ENCODE measurements around the gene ANO6. TPM values are rescaled to one million over a fixed set of nuclear protein-coding genes. Genes with fewer than 3 reads are reported as not detected.

Gene ANO6
- total and polyA plus RNA-seq, 2 of the 4 experiments (the other 2 are of a cell fraction), result 21.6 to 41.0 TPM

DNA sequence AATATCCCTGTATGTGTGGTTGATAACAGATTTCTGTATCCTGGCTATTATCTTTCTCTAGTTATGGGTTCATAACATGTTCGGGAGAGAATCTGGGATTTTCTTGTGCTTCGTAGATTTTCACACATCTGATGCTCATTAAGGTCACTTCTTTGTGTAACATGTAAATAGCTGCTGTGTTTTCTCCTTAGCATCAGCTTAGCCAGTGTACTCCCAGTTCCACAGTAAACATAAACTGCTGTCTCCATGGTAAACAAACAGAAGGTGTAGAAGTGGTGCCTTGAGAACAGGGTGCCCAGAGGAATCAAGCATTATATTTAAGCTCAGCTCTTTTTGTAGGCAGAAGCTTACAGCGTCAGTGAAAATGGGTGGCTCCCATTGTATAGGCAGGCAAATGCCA lies 88.0 kb downstream of the ANO6 start:
- no peak for TF ChIP-seq RCOR1 (IDR thresholded peaks at IDR 0.05; ENCODE audit: insufficient replicate concordance, low read length)
- no peak for TF ChIP-seq FOS (IDR thresholded peaks at IDR 0.05; ENCODE audit: low read depth, low read length)
- no peak for TF ChIP-seq CEBPB (IDR thresholded peaks at IDR 0.05; ENCODE audit: low read depth, low read length)
- no peak for TF ChIP-seq RAD21 (IDR thresholded peaks at IDR 0.05; ENCODE audit: low read length)
- TF ChIP-seq RFX5 (IDR thresholded peaks at IDR 0.05; ENCODE audit: low read depth, low read length), result no peak
- no peak for TF ChIP-seq MAZ (IDR thresholded peaks at IDR 0.05; ENCODE audit: borderline replicate concordance, low read depth, low read length)
- TF ChIP-seq, protein P1, sequence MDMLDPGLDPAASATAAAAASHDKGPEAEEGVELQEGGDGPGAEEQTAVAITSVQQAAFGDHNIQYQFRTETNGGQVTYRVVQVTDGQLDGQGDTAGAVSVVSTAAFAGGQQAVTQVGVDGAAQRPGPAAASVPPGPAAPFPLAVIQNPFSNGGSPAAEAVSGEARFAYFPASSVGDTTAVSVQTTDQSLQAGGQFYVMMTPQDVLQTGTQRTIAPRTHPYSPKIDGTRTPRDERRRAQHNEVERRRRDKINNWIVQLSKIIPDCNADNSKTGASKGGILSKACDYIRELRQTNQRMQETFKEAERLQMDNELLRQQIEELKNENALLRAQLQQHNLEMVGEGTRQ (IDR thresholded peaks at IDR 0.05; ENCODE audit: low read depth, low read length), result no peak
- TF ChIP-seq NFE2L2 (IDR thresholded peaks at IDR 0.05; ENCODE audit: low read depth, low read length), result no peak
- no peak for TF ChIP-seq SMC3 (IDR thresholded peaks at IDR 0.05; ENCODE audit: low read depth, low read length)
- ChIA-PET CTCF (no interaction called here), POLR2A (ENCODE audit: unreplicated experiment) (no interaction called here)
- Histone ChIP-seq H3K9me1 (ENCODE audit: insufficient read depth, low read length) (peaks cover 3% of the 10 kb centered on the region), H4K5ac (ENCODE audit: low read depth, low read length) (peak overlapping the region; percentile 38; the same call in 1 of the 2 replicates), H3K36me3 (ENCODE audit: control insufficient read depth, insufficient read depth, low read length) (no peaks in the 10 kb centered on the region; the same call in 1 of the 2 replicates), H2BK20ac (ENCODE audit: low read depth, low read length) (no peak overlapping the region), H4K91ac (ENCODE audit: insufficient read depth, low read depth, low read length) (no peak overlapping the region), H3K23ac (ENCODE audit: low read depth, low read length) (no peak overlapping the region), H2AK5ac (ENCODE audit: low read depth, low read length) (no peak overlapping the region), H2AK9ac (replicated peaks; ENCODE audit: low read depth, low read length, poor library complexity) (no peak overlapping the region), H3K79me1 (ENCODE audit: low read depth in 1 of 2, low read length in 2 of 2) (peaks cover 40 to 66% of the 10 kb centered on the region in 2 experiments), H2BK15ac (ENCODE audit: low read depth, low read length) (no peak overlapping the region), H4K8ac (ENCODE audit: low read depth in 2 of 2, low read length in 2 of 2) (no peak overlapping the region), H4K20me1 (ENCODE audit: insufficient read depth, low read length) (peaks cover 4% of the 10 kb centered on the region; the same call in 1 of the 2 replicates), H3K27ac (ENCODE audit: insufficient read depth, low read length) (no peak overlapping the region), H3K18ac (ENCODE audit: low read depth, low read length) (no peak overlapping the region), H3K4ac (ENCODE audit: low read depth, low read length) (no peak overlapping the region), H3K9ac (ENCODE audit: low read depth, low read length) (no peak overlapping the region), H2BK5ac (ENCODE audit: low read depth, low read length, poor library complexity, severe bottlenecking) (no peak overlapping the region), H2AFZ (replicated peaks; ENCODE audit: low read length, poor library complexity) (no peak overlapping the region), H3K9me3 (ENCODE audit: control insufficient read depth, insufficient read depth, low read length) (no peaks in the 10 kb centered on the region), H3K14ac (replicated peaks; ENCODE audit: low read depth, low read length) (no peak overlapping the region), H2BK120ac (ENCODE audit: low read depth, low read length) (no peak overlapping the region), H3K4me2 (ENCODE audit: low read depth, low read length) (no peak overlapping the region), H3K27me3 (ENCODE audit: control insufficient read depth, insufficient read depth, low read length) (no peaks in the 10 kb centered on the region), H3K4me3 (ENCODE audit: insufficient read depth, low read depth, low read length) (no peak overlapping the region), H3K4me1 (ENCODE audit: control insufficient read depth, insufficient read depth, low read length) (peaks cover 6% of the 10 kb centered on the region), H3K56ac (ENCODE audit: extremely low read depth, insufficient read depth, low read length) (no peak overlapping the region)
- dilution Hi-C loops (cut with HindIII; ENCODE audit: low sequenced_read_pairs, unreplicated experiment) (no loop called here), in situ Hi-C loops (cut with MboI; ENCODE audit: low sequenced_read_pairs) (no loop called here), intact Hi-C loops (cut with micrococcal nuclease) (no loop called here)
- WGBS, 2 experiments (ENCODE audit: extremely low coverage in 2 of 2, insufficient read length in 1 of 2), result no CpG with 5 or more reads among the region's 3 CpGs
- no peak for ATAC-seq (ENCODE audit: low read depth)
- no peak for DNase-seq
- BruUV-seq (replicated peaks), result no TSS peak

Data from IMR-90 (cell line).